Cardiac fibroblast (primary cell): ENCODE results near the gene SCNN1B.

Source experiments
- DNase-seq, 2 donors: peaks; one replicate each; pipeline versions ENCODE4 v3.0.0 to v3.0.0-alpha.2; 2010; ENCODE audit warnings: low read depth in 2 of 2
- H3K4me3 ChIP-seq, 2 donors: replicated peaks in 1 of 2; 1 replicate in 1 of 2; 2 replicates in 1 of 2; pipeline ENCODE4 v1.5.1; 2011; ENCODE audit warnings: low read depth in 2 of 2, low read length in 2 of 2, mild to moderate bottlenecking in 2 of 2, moderate library complexity in 1 of 2
- CTCF ChIP-seq: IDR thresholded peaks from one replicate; pipeline ENCODE4 v1.5.1; 2011; ENCODE audit warnings: low read depth, mild to moderate bottlenecking, low read length, inconsistent platforms

The SCNN1B gene

GRCh38 chr16:23330161-23330560 lies 28.1 kb downstream of the SCNN1B start:
- no peak overlapping the region for H3K4me3 ChIP-seq
- no peak for TF ChIP-seq CTCF
- DNase-seq, result no peak

- no peak for DNase-seq
- no peak overlapping the region for H3K4me3 ChIP-seq
- TF ChIP-seq CTCF, result no peak
These were observed 28.6 kb downstream of the SCNN1B start for GRCh38 chr16:23330583-23331249.

GRCh38 chr16:23333034-23333579 lies 31.0 kb downstream of the SCNN1B start:
- peak in 1 of 2 donors; percentile 6 for DNase-seq
- H3K4me3 ChIP-seq, result no peak overlapping the region
- TF ChIP-seq CTCF, result no peak

- TF ChIP-seq CTCF, result no peak
- no peak for DNase-seq
These were observed 31.8 kb downstream of the SCNN1B start for GRCh38 chr16:23333831-23334456.

GRCh38 chr16:23334457-23334853 lies 32.4 kb downstream of the SCNN1B start:
- H3K4me3 ChIP-seq, result no peak overlapping the region
- no peak for DNase-seq
- no peak for TF ChIP-seq CTCF

More at GRCh38 chr16:23333831-23334456, 31.8 kb downstream of the SCNN1B start:
- H3K4me3 ChIP-seq, result no peak overlapping the region

- TF ChIP-seq CTCF, result no peak
- no peak overlapping the region for H3K4me3 ChIP-seq
- no peak for DNase-seq
These were observed 32.8 kb downstream of the SCNN1B start for GRCh38 chr16:23334950-23335349.
